ENCODE measurements around the gene CDC42SE2.

GRCh38 chr5:131363811-131364506 is 100.1 kb downstream of the CDC42SE2 start:
- no peak for TF ChIP-seq EZH2 (IDR thresholded peaks at IDR 0.05; ENCODE audit: low read depth)
- no peak for TF ChIP-seq CTCF (conservative IDR thresholded peaks at IDR 0.05)

Data from PC-9 (cell line).